HEK293T (cell line): ENCODE data around the gene TMEM121.
A peak's percentile ranks its signal among the peaks of the same experiment; 100 is the strongest.

ENCODE experiments used
- CTCF ChIA-PET: fragments of 350-600 bp; formaldehyde crosslinking; extraction: SDS; loops from one replicate; lab custom pipeline; 2021; ENCODE audit warnings: antibody characterized with exemption, inconsistent platforms; lab: Yijun Ruan, JAX
- POLR2A ChIA-PET: fragments of 350-600 bp; formaldehyde crosslinking; extraction: SDS; loops from one replicate; lab custom pipeline; 2020; ENCODE audit warnings: antibody characterized with exemption, inconsistent platforms; lab: Yijun Ruan, JAX
- DNase-seq: peaks from one replicate; pipeline ENCODE4 v3.0.0; 2012; ENCODE audit warnings: mixed read lengths; ENCODE audit errors: extremely low spot score
- ARNT ChIP-seq: fragments of 450-650 bp; IDR thresholded peaks from 2 replicates; pipeline ENCODE4 v1.6.1; 2017; ENCODE audit warnings: mild to moderate bottlenecking
- BHLHE40 ChIP-seq: fragments of 450-650 bp; IDR thresholded peaks from 2 replicates; pipeline ENCODE4 v1.6.1; 2016; ENCODE audit warnings: mild to moderate bottlenecking, moderate library complexity, borderline replicate concordance
- CTBP1 ChIP-seq: fragments of 450-650 bp; IDR thresholded peaks from 2 replicates; pipeline ENCODE4 v1.6.1; 2016; ENCODE audit warnings: borderline replicate concordance
- ELF4 ChIP-seq: fragments of 450-650 bp; IDR thresholded peaks from 2 replicates; pipeline ENCODE4 v1.6.1; 2017; ENCODE audit warnings: antibody characterized with exemption
- FOXA1 ChIP-seq: fragments of 450-650 bp; IDR thresholded peaks from 2 replicates; pipeline ENCODE4 v1.6.1; 2016; ENCODE audit warnings: mild to moderate bottlenecking
- FOXK2 ChIP-seq: fragments of 450-650 bp; IDR thresholded peaks from 2 replicates; pipeline ENCODE4 v1.6.1; 2016; ENCODE audit warnings: mild to moderate bottlenecking
- FOXM1 ChIP-seq: fragments of 450-650 bp; IDR thresholded peaks from 2 replicates; pipeline ENCODE4 v1.6.1; 2017; ENCODE audit warnings: mild to moderate bottlenecking, borderline replicate concordance
- HDGF ChIP-seq: fragments of 450-650 bp; IDR thresholded peaks from 2 replicates; pipeline ENCODE4 v1.6.1; 2017; ENCODE audit warnings: antibody characterized with exemption, borderline replicate concordance
- L3MBTL2 ChIP-seq: fragments of 450-650 bp; conservative IDR thresholded peaks from 2 replicates; pipeline ENCODE4 v1.6.1; 2016; ENCODE audit warnings: mild to moderate bottlenecking
- LEF1 ChIP-seq: fragments of 450-650 bp; IDR thresholded peaks from 2 replicates; pipeline ENCODE4 v1.6.1; 2017; ENCODE audit warnings: mild to moderate bottlenecking, borderline replicate concordance
- NFRKB ChIP-seq: fragments of 450-650 bp; IDR thresholded peaks from 2 replicates; pipeline ENCODE4 v1.6.1; 2016; ENCODE audit warnings: mild to moderate bottlenecking, moderate library complexity
- PKNOX1 ChIP-seq: fragments of 450-650 bp; IDR thresholded peaks from 2 replicates; pipeline ENCODE4 v1.6.1; 2016
- SP1 ChIP-seq: fragments of 450-650 bp; IDR thresholded peaks from 2 replicates; pipeline ENCODE4 v1.6.1; 2017
- SUZ12 ChIP-seq: fragments of 450-650 bp; IDR thresholded peaks from 2 replicates; pipeline ENCODE4 v1.6.1; 2016; ENCODE audit warnings: mild to moderate bottlenecking
- TARDBP ChIP-seq: fragments of 450-650 bp; IDR thresholded peaks from 2 replicates; pipeline ENCODE4 v1.6.1; 2016
- ZNF384 ChIP-seq: fragments of 450-650 bp; IDR thresholded peaks from 2 replicates; pipeline ENCODE4 v1.6.1; 2016

Gene TMEM121

DNA sequence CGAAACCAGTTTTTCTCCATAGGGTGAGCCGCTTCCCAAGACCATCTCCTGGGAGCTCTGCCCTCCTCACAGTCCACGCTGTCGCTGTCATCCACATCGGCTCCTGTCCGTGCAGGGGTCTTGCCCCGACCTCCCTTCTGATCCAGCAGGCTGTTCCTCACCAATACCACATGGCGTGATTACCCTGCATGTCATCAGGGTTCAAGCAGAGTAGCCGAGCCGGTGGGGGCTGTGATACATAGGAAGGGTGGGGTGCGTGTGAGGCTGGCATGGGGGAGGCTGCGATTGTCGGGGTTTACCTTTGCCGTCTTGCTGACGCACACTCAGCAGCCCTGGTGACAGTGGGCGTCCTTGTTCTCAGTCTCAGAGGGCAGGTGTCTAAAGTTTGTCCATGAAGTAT is 18.3 kb upstream of the TMEM121 start:
- no peak for TF ChIP-seq SP1
- no peak for TF ChIP-seq SUZ12
- no peak for TF ChIP-seq ELF4
- no peak for TF ChIP-seq ZNF384
- no peak for TF ChIP-seq ARNT
- TF ChIP-seq PKNOX1 = no peak
- TF ChIP-seq FOXM1 = no peak
- no peak for TF ChIP-seq L3MBTL2
- no peak for TF ChIP-seq TARDBP
- no peak for TF ChIP-seq BHLHE40
- no peak for TF ChIP-seq LEF1
- TF ChIP-seq HDGF = no peak
- TF ChIP-seq NFRKB = no peak
- TF ChIP-seq FOXK2 = no peak
- no peak for TF ChIP-seq FOXA1
- no peak for TF ChIP-seq CTBP1
- DNase-seq = no peak
- ChIA-PET CTCF (interaction anchor here (0.8 kb wide), 1 partner anchor 19 kb away, joined by 3 read pairs; no protein-coding TSS in a partner anchor), POLR2A (no interaction called here)

GRCh38 chr14:105508601-105509000 is 17.8 kb upstream of the TMEM121 start:
- CTCF ChIA-PET = interaction anchor here (0.8 kb wide), 1 partner anchor 19 kb away, joined by 3 read pairs; no protein-coding TSS in a partner anchor

GRCh38 chr14:105517096-105517495 is 9.3 kb upstream of the TMEM121 start:
- DNase-seq = no peak
- no peak for TF ChIP-seq ARNT
- TF ChIP-seq ELF4 = no peak
- ChIA-PET POLR2A (no interaction called here), CTCF (interaction anchor here (2.2 kb wide), 1 partner anchor 37 kb away, joined by 4 read pairs; no protein-coding TSS in a partner anchor)

More at GRCh38 chr14:105508601-105509000, 17.8 kb upstream of the TMEM121 start:
- POLR2A ChIA-PET = no interaction called here
- no peak for DNase-seq
- TF ChIP-seq ARNT = no peak

GRCh38 chr14:105519946-105520698 is 6.3 kb upstream of the TMEM121 start:
- POLR2A ChIA-PET = no interaction called here

GRCh38 chr14:105525326-105525725 is 1.1 kb upstream of the TMEM121 start:
- ChIA-PET CTCF (interaction anchor here (0.7 kb wide), 1 partner anchor 45 kb away, joined by 5 read pairs; no protein-coding TSS in a partner anchor), POLR2A (interaction anchor here (0.7 kb wide), 1 partner anchor 36 kb away, joined by 3 read pairs; no protein-coding TSS in a partner anchor)
- DNase-seq = no peak
- no peak for TF ChIP-seq FOXK2
- no peak for TF ChIP-seq ZNF384
- no peak for TF ChIP-seq PKNOX1
- no peak for TF ChIP-seq BHLHE40
- TF ChIP-seq LEF1 = no peak
- no peak for TF ChIP-seq SUZ12
- TF ChIP-seq FOXA1 = no peak
- no peak for TF ChIP-seq SP1
- no peak for TF ChIP-seq HDGF
- no peak for TF ChIP-seq NFRKB
- TF ChIP-seq CTBP1 = no peak
- no peak for TF ChIP-seq ARNT
- TF ChIP-seq TARDBP = no peak
- no peak for TF ChIP-seq L3MBTL2
- TF ChIP-seq FOXM1 = no peak
- TF ChIP-seq ELF4 = no peak

More at GRCh38 chr14:105519946-105520698, 6.3 kb upstream of the TMEM121 start:
- CTCF ChIA-PET = no interaction called here
- TF ChIP-seq ZNF384 = no peak
- 0 out of 2 replicates have a peak, but pooled peaks have one; percentile 18 for TF ChIP-seq L3MBTL2
- DNase-seq = no peak

- ChIA-PET CTCF (interaction anchor here (1.2 to 1.5 kb wide), 2 partner anchors 19 to 37 kb away, joined by 3 read pairs; no protein-coding TSS in a partner anchor), POLR2A (no interaction called here)
- TF ChIP-seq FOXA1 (no peak), SUZ12 (no peak)
- no peak for DNase-seq
These were observed 495 bp downstream of the TMEM121 start for GRCh38 chr14:105526776-105527380.

DNA sequence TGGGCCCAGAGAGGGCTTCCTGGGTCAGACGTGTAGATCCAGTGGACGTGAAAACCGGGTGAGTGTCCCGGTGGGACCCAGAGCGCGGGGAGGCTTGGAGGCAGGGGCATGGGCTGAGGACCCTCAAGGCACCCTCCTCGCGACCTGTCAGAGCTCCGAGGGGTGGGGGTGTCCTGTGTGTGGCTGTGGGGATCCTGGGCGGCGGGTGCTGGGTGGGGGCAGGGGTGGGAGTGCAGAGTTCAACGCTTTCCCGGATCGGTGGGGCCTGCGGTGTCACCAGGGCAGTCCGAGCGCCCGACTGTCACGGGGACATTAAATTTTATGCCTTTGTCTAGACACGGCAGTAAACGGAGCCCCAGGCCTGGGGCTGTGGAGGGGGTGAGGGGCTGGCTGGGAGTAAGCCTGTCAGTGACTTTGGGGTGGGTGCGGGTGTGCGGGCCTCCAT is 1.0 kb downstream of the TMEM121 start:
- DNase-seq = no peak
- CTCF ChIA-PET = interaction anchor here (1.2 to 1.5 kb wide), 2 partner anchors 19 to 38 kb away, joined by 3 read pairs; no protein-coding TSS in a partner anchor
- POLR2A ChIA-PET = interaction anchor here (1.5 kb wide), 1 partner anchor 38 kb away, joined by 14 read pairs; no protein-coding TSS in a partner anchor
- no peak for TF ChIP-seq ZNF384
- TF ChIP-seq SP1 = no peak
- TF ChIP-seq PKNOX1 = no peak
- TF ChIP-seq L3MBTL2 = no peak
- TF ChIP-seq TARDBP = no peak
- TF ChIP-seq FOXA1 = no peak
- no peak for TF ChIP-seq SUZ12
- TF ChIP-seq CTBP1 = no peak
- no peak for TF ChIP-seq BHLHE40
- no peak for TF ChIP-seq HDGF
- TF ChIP-seq NFRKB = no peak
- no peak for TF ChIP-seq ARNT
- no peak for TF ChIP-seq ELF4
- no peak for TF ChIP-seq LEF1
- TF ChIP-seq FOXM1 = no peak
- no peak for TF ChIP-seq FOXK2
